Left hindlimb (tissue), 1 donor: ENCODE results near the gene B3GALT5.
"Not testable (repeated sequence)": the region's sequence is repeated elsewhere in the genome, so short reads cannot be mapped to it uniquely, and the experiment has no call there.

Source experiments
- DNase-seq: peaks from one replicate; pipeline ENCODE4 v3.0.0-alpha.2; 2018

B3GALT5 gene

GRCh38 chr21:39612233-39613040, at the start of gene B3GALT5:
Gene B3GALT5, plus strand, starts transcription at chr21:39612940. Its CDS starts 47,620 bp downstream, at chr21:39660560.
- no peak for DNase-seq

GRCh38 chr21:39564200-39564599, 48.5 kb upstream of the B3GALT5 start:
- peak; percentile 36 for DNase-seq

- DNase-seq, result no peak
Measured at GRCh38 chr21:39567180-39567972, 45.4 kb upstream of the B3GALT5 start.

- no peak for DNase-seq
Measured at GRCh38 chr21:39568361-39568760, 44.4 kb upstream of the B3GALT5 start.

GRCh38 chr21:39575775-39576174, 37.0 kb upstream of the B3GALT5 start:
- no peak for DNase-seq

GRCh38 chr21:39576518-39577128, 36.1 kb upstream of the B3GALT5 start:
- DNase-seq, result no peak

GRCh38 chr21:39579734-39580332, 32.9 kb upstream of the B3GALT5 start:
- no peak for DNase-seq

- no peak for DNase-seq
Measured at GRCh38 chr21:39580744-39581143, 32.0 kb upstream of the B3GALT5 start.

- no peak for DNase-seq
Measured at GRCh38 chr21:39581414-39581813, 31.3 kb upstream of the B3GALT5 start.

GRCh38 chr21:39582749-39583148, 30.0 kb upstream of the B3GALT5 start:
- DNase-seq, result no peak

GRCh38 chr21:39583586-39583985, 29.2 kb upstream of the B3GALT5 start:
- not testable (repeated sequence) for DNase-seq

- no peak for DNase-seq
Measured at GRCh38 chr21:39587376-39587775, 25.4 kb upstream of the B3GALT5 start.

GRCh38 chr21:39588884-39589283, 23.9 kb upstream of the B3GALT5 start:
- no peak for DNase-seq

- no peak for DNase-seq
Measured at GRCh38 chr21:39593522-39593921, 19.2 kb upstream of the B3GALT5 start.

- no peak for DNase-seq
Measured at GRCh38 chr21:39595465-39595864, 17.3 kb upstream of the B3GALT5 start.

GRCh38 chr21:39597595-39597994, 15.1 kb upstream of the B3GALT5 start:
- DNase-seq, result no peak

GRCh38 chr21:39599191-39599970, 13.4 kb upstream of the B3GALT5 start:
- DNase-seq, result no peak

- no peak for DNase-seq
Measured at GRCh38 chr21:39601187-39601928, 11.4 kb upstream of the B3GALT5 start.

GRCh38 chr21:39602076-39602689, 10.6 kb upstream of the B3GALT5 start:
- DNase-seq, result no peak

- DNase-seq, result no peak
Measured at GRCh38 chr21:39602793-39603192, 9.9 kb upstream of the B3GALT5 start.

GRCh38 chr21:39604951-39605350, 7.8 kb upstream of the B3GALT5 start:
- no peak for DNase-seq
